H1 (cell line): ENCODE data around the gene CNNM2. TPM values are rescaled to one million over a fixed set of nuclear protein-coding genes. Genes with fewer than 3 reads are reported as not detected.

Experiments used
- CTCF ChIA-PET: fragments of 300-600 bp; sonication (Branson Sonifier 250); formaldehyde crosslinking; loops from one replicate; lab custom pipeline; 2021; ENCODE audit not compliant: partially characterized antibody; lab: Charles Lee
- POLR2A ChIA-PET: fragments of 300-600 bp; sonication (Branson Sonifier 250); formaldehyde crosslinking; loops from one replicate; lab custom pipeline; 2021; ENCODE audit warnings: inconsistent platforms; ENCODE audit not compliant: partially characterized antibody; lab: Charles Lee
- DNase-seq, 2 experiments: peaks; one replicate each; pipeline versions ENCODE4 v3.0.0 to v3.0.0-alpha.2; 2010 to 2022; ENCODE audit warnings: low spot score in 2 of 2, low read depth in 1 of 2, mixed read lengths in 1 of 2
- FAIRE-seq: peaks from 2 replicates; lab custom pipeline; 2011; peaks lifted over from hg19 to GRCh38; lab: Jason Lieb, UNC
- H2AFZ ChIP-seq: 2 replicates; pipeline ENCODE4 v1.8.1; 2012; ENCODE audit warnings: low read length, inconsistent platforms
- H2AK5ac ChIP-seq: 2 replicates; pipeline ENCODE4 v1.6.1; 2013; ENCODE audit warnings: low read depth, low read length
- H2BK120ac ChIP-seq: replicated peaks from 2 replicates; pipeline ENCODE3; 2013; ENCODE audit warnings: low read depth, low read length, inconsistent platforms
- H2BK12ac ChIP-seq: 2 replicates; pipeline ENCODE4 v1.6.1; 2013; ENCODE audit warnings: low read depth, low read length
- H2BK15ac ChIP-seq: 2 replicates; pipeline ENCODE4 v1.6.1; 2013; ENCODE audit warnings: low read length
- H2BK20ac ChIP-seq: 2 replicates; pipeline ENCODE4 v1.6.1; 2013; ENCODE audit warnings: low read length
- H2BK5ac ChIP-seq: 2 replicates; pipeline ENCODE4 v1.6.1; 2013; ENCODE audit warnings: low read depth, low read length
- H3K14ac ChIP-seq: 2 replicates; pipeline ENCODE4 v1.6.1; 2013; ENCODE audit warnings: inconsistent platforms; ENCODE audit not compliant: insufficient read length
- H3K18ac ChIP-seq: 2 replicates; pipeline ENCODE4 v1.6.1; 2013; ENCODE audit warnings: low read length; ENCODE audit errors: extremely low read depth
- H3K23ac ChIP-seq: 2 replicates; pipeline ENCODE4 v1.6.1; 2013; ENCODE audit warnings: inconsistent platforms; ENCODE audit not compliant: insufficient read length
- H3K23me2 ChIP-seq: 2 replicates; pipeline ENCODE4 v1.6.1; 2013; ENCODE audit warnings: low read depth, low read length
- H3K27ac ChIP-seq: 2 replicates; pipeline ENCODE4 v1.6.1; 2011; ENCODE audit warnings: low read depth, low read length, inconsistent platforms
- H3K27me3 ChIP-seq, 4 experiments: replicated peaks in 1 of 4; 1 replicate in 1 of 4; 2 replicates in 3 of 4; pipeline versions ENCODE4 v1.6.1 to v1.8.1; 2011 to 2013; ENCODE audit warnings: low read length in 3 of 4, mild to moderate bottlenecking in 3 of 4, inconsistent platforms in 2 of 4, mixed read lengths in 2 of 4, moderate library complexity in 1 of 4; ENCODE audit not compliant: control insufficient read depth in 3 of 4, insufficient read depth in 3 of 4; ENCODE audit errors: extremely low read depth in 1 of 4
- H3K36me3 ChIP-seq, 4 experiments: 2 replicates each; pipeline versions ENCODE4 v1.6.1 to v1.8.1; 2011 to 2013; ENCODE audit warnings: mild to moderate bottlenecking in 4 of 4, low read length in 3 of 4, moderate library complexity in 2 of 4, control low read depth in 1 of 4, inconsistent platforms in 1 of 4; ENCODE audit not compliant: insufficient read depth in 4 of 4, control insufficient read depth in 2 of 4
- H3K4ac ChIP-seq: replicated peaks from 2 replicates; pipeline ENCODE3; 2013; ENCODE audit warnings: low read length, low read depth, mixed read lengths, inconsistent platforms; ENCODE audit not compliant: insufficient read length
- H3K4me1 ChIP-seq, 4 experiments: replicated peaks in 1 of 4; 1 replicate in 1 of 4; 2 replicates in 3 of 4; pipeline versions ENCODE4 v1.6.1 to v1.8.1; 2011 to 2013; ENCODE audit warnings: low read length in 3 of 4, inconsistent platforms in 2 of 4, mixed read lengths in 1 of 4; ENCODE audit not compliant: insufficient read depth in 4 of 4, control insufficient read depth in 3 of 4
- H3K4me2 ChIP-seq, 2 experiments: 2 replicates each; pipeline versions ENCODE4 v1.6.1 to v1.8.1; 2011 to 2013; ENCODE audit warnings: low read depth in 2 of 2, low read length in 2 of 2, control low read depth in 1 of 2, inconsistent platforms in 1 of 2, mild to moderate bottlenecking in 1 of 2; ENCODE audit not compliant: insufficient read depth in 1 of 2
- H3K4me3 ChIP-seq, 4 experiments: fragments of 200-600, 300-600 bp in 1 of 4; sonication (generic), shearing (Covaris generic), sonication (Bioruptor Twin) in 1 of 4; 2 replicates each; pipeline versions ENCODE4 v1.5.1 to v1.8.1; 2011 to 2016; ENCODE audit warnings: low read length in 4 of 4, low read depth in 3 of 4, control low read depth in 2 of 4, inconsistent platforms in 2 of 4, mild to moderate bottlenecking in 2 of 4, mixed read lengths in 1 of 4, moderate library complexity in 1 of 4; ENCODE audit not compliant: insufficient read depth in 2 of 4; ENCODE audit errors: extremely low read depth in 1 of 4
- H3K56ac ChIP-seq: replicated peaks from 2 replicates; pipeline ENCODE3; 2013; ENCODE audit warnings: low read depth, mild to moderate bottlenecking, mixed read lengths, low read length, inconsistent platforms; ENCODE audit not compliant: insufficient read length
- H3K79me1 ChIP-seq: 2 replicates; pipeline ENCODE4 v1.6.1; 2013; ENCODE audit warnings: low read depth, low read length, control low read depth
- H3K79me2 ChIP-seq, 2 experiments: 2 replicates each; pipeline versions ENCODE4 v1.6.1 to v1.8.1; 2012 to 2013; ENCODE audit warnings: low read length in 2 of 2, mild to moderate bottlenecking in 2 of 2, inconsistent platforms in 1 of 2; ENCODE audit not compliant: insufficient read depth in 2 of 2, control insufficient read depth in 1 of 2
- H3K9ac ChIP-seq, 4 experiments: replicated peaks in 1 of 4; 1 replicate in 1 of 4; 2 replicates in 3 of 4; pipeline versions ENCODE4 v1.6.1 to v1.8.1; 2011 to 2013; ENCODE audit warnings: low read depth in 3 of 4, low read length in 3 of 4, control low read depth in 2 of 4, mild to moderate bottlenecking in 2 of 4, moderate library complexity in 2 of 4, inconsistent platforms in 1 of 4; ENCODE audit errors: extremely low read depth in 1 of 4
- H3K9me3 ChIP-seq, 2 experiments: 2 replicates each; pipeline versions ENCODE4 v1.6.1 to v1.8.1; 2012 to 2013; ENCODE audit warnings: mild to moderate bottlenecking in 2 of 2, moderate library complexity in 2 of 2, control low read depth in 1 of 2, inconsistent platforms in 1 of 2, low read depth in 1 of 2, low read length in 1 of 2, mixed read lengths in 1 of 2; ENCODE audit not compliant: insufficient read depth in 2 of 2
- H4K20me1 ChIP-seq, 2 experiments: replicated peaks in 1 of 2; 2 replicates each; pipeline versions ENCODE3 to v1.8.1; 2011 to 2013; ENCODE audit warnings: inconsistent platforms in 2 of 2, low read length in 2 of 2, mild to moderate bottlenecking in 1 of 2; ENCODE audit not compliant: insufficient read depth in 2 of 2, control insufficient read depth in 1 of 2
- H4K5ac ChIP-seq: 2 replicates; pipeline ENCODE4 v1.6.1; 2013; ENCODE audit warnings: low read length, low read depth, mixed read lengths, inconsistent platforms; ENCODE audit not compliant: insufficient read length
- H4K8ac ChIP-seq: 2 replicates; pipeline ENCODE4 v1.8.0; 2013; ENCODE audit warnings: mild to moderate bottlenecking, moderate library complexity, low read length, inconsistent platforms; ENCODE audit not compliant: insufficient read depth; ENCODE audit errors: extremely low read depth
- H4K91ac ChIP-seq: replicated peaks from 2 replicates; pipeline ENCODE3; 2013; ENCODE audit warnings: low read length, mixed read lengths, inconsistent platforms; ENCODE audit not compliant: insufficient read length
- BRCA1 ChIP-seq: IDR thresholded peaks from 2 replicates; pipeline ENCODE4 v1.6.1; 2012; ENCODE audit warnings: low read depth, low read length, improper control_type of control experiment
- PHF8 ChIP-seq: fragments of 200-600 bp; sonication (generic); conservative IDR thresholded peaks from 2 replicates; pipeline ENCODE4 v1.7.1; 2012; ENCODE audit warnings: low read depth, mild to moderate bottlenecking, inconsistent platforms, low read length, moderate library complexity
- POLR2A ChIP-seq, 2 experiments: IDR thresholded peaks; 1 replicate in 1 of 2; 2 replicates in 1 of 2; pipeline ENCODE4 v1.6.1; 2011; ENCODE audit warnings: low read depth in 2 of 2, low read length in 2 of 2, mild to moderate bottlenecking in 2 of 2; ENCODE audit errors: control extremely low read depth in 1 of 2
- SP2 ChIP-seq: IDR thresholded peaks from 2 replicates; pipeline ENCODE4 v1.6.1; 2012; ENCODE audit warnings: mild to moderate bottlenecking, low read length, inconsistent platforms
- WGBS, 2 experiments: shearing (Covaris generic) in 1 of 2; methylation state at CpG; one replicate each; pipeline versions ENCODE4 v1.1.6 to v1.1.7; 2013 to 2015; ENCODE audit warnings: low lambda C conversion rate in 2 of 2, mixed read lengths in 2 of 2, inconsistent platforms in 1 of 2, low coverage in 1 of 2, missing lambda C conversion rate in 1 of 2; ENCODE audit not compliant: insufficient replicate concordance in 2 of 2, insufficient coverage in 1 of 2, insufficient read length in 1 of 2; ENCODE audit errors: extremely low coverage in 1 of 2, missing lambda C conversion rate in 1 of 2; 5-methylcytosine and 5-hydroxymethylcytosine counted together
- polyA plus RNA-seq, 7 experiments: library from polyadenylated mRNA; depleted of rRNA in 3 of 7; stranded (reverse) in 5 of 7; unstranded in 2 of 7; fragments of >200 nt in 5 of 7; fragments of 200-250 nt in 2 of 7; gene quantifications; 1 replicate in 5 of 7; 2 replicates in 1 of 7; 4 replicates in 1 of 7; pipeline versions ENCODE4 v1.2.1 to v1.2.3, GENCODE V29; 2011 to 2013; ENCODE audit warnings: missing spikeins in 2 of 7, mixed read lengths in 2 of 7
- total RNA-seq: library from RNA; stranded (reverse); fragmentation: NEBNext Ultra II Directional; extraction: Animal tissue kit (Norgen Biotek cat#: 25700); gene quantifications from 2 replicates; pipeline ENCODE4 v1.2.1, GENCODE V29; 2021

Gene CNNM2
- total and polyA plus RNA-seq, 2 of the 8 experiments (the other 6 are each of a cell fraction or from before 2014, with no cell fraction given), result 7.3 to 23.6 TPM

- H4K20me1 ChIP-seq, result no peaks in the 10 kb centered on the region
- TF ChIP-seq PHF8 (no peak), SP2 (no peak), BRCA1 (no peak), POLR2A (IDR thresholded peaks at IDR 0.05; ENCODE audit: control extremely low read depth in 1 of 2, low read depth in 2 of 2, low read length in 2 of 2) (no peak)
- ChIA-PET POLR2A (no interaction called here), CTCF (interaction anchor here (1.2 to 3.1 kb wide), 4 partner anchors 13 to 133 kb away, joined by 3 to 14 read pairs (median 8); no protein-coding TSS in a partner anchor)
- H4K91ac ChIP-seq, result no peak overlapping the region
- H3K27me3 ChIP-seq, result no peaks in the 10 kb centered on the region
- H3K79me1 ChIP-seq, result no peaks in the 10 kb centered on the region
- H3K4me1 ChIP-seq, result peaks cover 0 to 5% (median 0%) of the 10 kb centered on the region in 4 experiments; a peak in 1 of 7 replicates
- DNase-seq (no peak), FAIRE-seq (no peak)
- H2BK15ac ChIP-seq, result no peak overlapping the region
- H3K56ac ChIP-seq, result no peak overlapping the region
- H2BK5ac ChIP-seq, result no peak overlapping the region
- no peak overlapping the region for H3K4me2 ChIP-seq
- no peak overlapping the region for H3K23ac ChIP-seq
- no peak overlapping the region for H3K18ac ChIP-seq
- no peak overlapping the region for H3K14ac ChIP-seq
- H2BK12ac ChIP-seq, result no peak overlapping the region
- no peak overlapping the region for H4K8ac ChIP-seq
- no peak overlapping the region for H3K9ac ChIP-seq
- H2AFZ ChIP-seq, result no peak overlapping the region
- H4K5ac ChIP-seq, result no peak overlapping the region
- H3K4ac ChIP-seq, result no peak overlapping the region
- no peaks in the 10 kb centered on the region for H3K36me3 ChIP-seq
- H3K9me3 ChIP-seq, result no peaks in the 10 kb centered on the region
- no peaks in the 10 kb centered on the region for H3K79me2 ChIP-seq
- no peak overlapping the region for H3K4me3 ChIP-seq
- WGBS, 2 experiments, result 77% methylated on average over 2 of the region's 2 CpGs; no CpG with 5 or more reads in 1 of the 2 experiments
- H3K23me2 ChIP-seq, result no peaks in the 10 kb centered on the region
- no peak overlapping the region for H3K27ac ChIP-seq
- H2BK20ac ChIP-seq, result no peak overlapping the region
- no peak overlapping the region for H2AK5ac ChIP-seq
- H2BK120ac ChIP-seq, result no peak overlapping the region
Measured at GRCh38 chr10:103111031-103111917, 193.2 kb downstream of the CNNM2 start.
